GM10266 (cell line): ENCODE results near the gene ZNF536.

Source experiments
- DNase-seq: peaks from one replicate; pipeline ENCODE4 v3.0.0; 2012; ENCODE audit errors: extremely low spot score
- CTCF ChIP-seq: IDR thresholded peaks from 2 replicates; pipeline ENCODE4 v1.5.1; 2012; ENCODE audit warnings: mild to moderate bottlenecking, low read depth; ENCODE audit not compliant: control insufficient read depth, insufficient read depth; ENCODE audit errors: missing control alignments

Gene ZNF536

GRCh38 chr19:30374539-30374864 is 2.3 kb downstream of the ZNF536 start:
- no peak for TF ChIP-seq CTCF
- no peak for DNase-seq

GRCh38 chr19:30374865-30375552 is 2.8 kb downstream of the ZNF536 start:
- no peak for TF ChIP-seq CTCF
- no peak for DNase-seq

GRCh38 chr19:30375553-30376031 is 3.4 kb downstream of the ZNF536 start:
- TF ChIP-seq CTCF = no peak
- DNase-seq = no peak

GRCh38 chr19:30376272-30376671 is 4.1 kb downstream of the ZNF536 start:
- TF ChIP-seq CTCF = no peak
- no peak for DNase-seq

- no peak for DNase-seq
- TF ChIP-seq CTCF = no peak
Observed at GRCh38 chr19:30376826-30377425, 4.7 kb downstream of the ZNF536 start.

- no peak for DNase-seq
- no peak for TF ChIP-seq CTCF
Observed at GRCh38 chr19:30378701-30379100, 6.5 kb downstream of the ZNF536 start.

- TF ChIP-seq CTCF = no peak
- no peak for DNase-seq
Observed at GRCh38 chr19:30379841-30380610, 7.8 kb downstream of the ZNF536 start.
